ENCODE measurements around the gene CNPY4.

Gene CNPY4

GRCh38 chr7:100152937-100153666 lies 33.7 kb downstream of the CNPY4 start:
- no peak for DNase-seq

GRCh38 chr7:100153708-100154535 lies 34.5 kb downstream of the CNPY4 start:
- DNase-seq = no peak

DNA sequence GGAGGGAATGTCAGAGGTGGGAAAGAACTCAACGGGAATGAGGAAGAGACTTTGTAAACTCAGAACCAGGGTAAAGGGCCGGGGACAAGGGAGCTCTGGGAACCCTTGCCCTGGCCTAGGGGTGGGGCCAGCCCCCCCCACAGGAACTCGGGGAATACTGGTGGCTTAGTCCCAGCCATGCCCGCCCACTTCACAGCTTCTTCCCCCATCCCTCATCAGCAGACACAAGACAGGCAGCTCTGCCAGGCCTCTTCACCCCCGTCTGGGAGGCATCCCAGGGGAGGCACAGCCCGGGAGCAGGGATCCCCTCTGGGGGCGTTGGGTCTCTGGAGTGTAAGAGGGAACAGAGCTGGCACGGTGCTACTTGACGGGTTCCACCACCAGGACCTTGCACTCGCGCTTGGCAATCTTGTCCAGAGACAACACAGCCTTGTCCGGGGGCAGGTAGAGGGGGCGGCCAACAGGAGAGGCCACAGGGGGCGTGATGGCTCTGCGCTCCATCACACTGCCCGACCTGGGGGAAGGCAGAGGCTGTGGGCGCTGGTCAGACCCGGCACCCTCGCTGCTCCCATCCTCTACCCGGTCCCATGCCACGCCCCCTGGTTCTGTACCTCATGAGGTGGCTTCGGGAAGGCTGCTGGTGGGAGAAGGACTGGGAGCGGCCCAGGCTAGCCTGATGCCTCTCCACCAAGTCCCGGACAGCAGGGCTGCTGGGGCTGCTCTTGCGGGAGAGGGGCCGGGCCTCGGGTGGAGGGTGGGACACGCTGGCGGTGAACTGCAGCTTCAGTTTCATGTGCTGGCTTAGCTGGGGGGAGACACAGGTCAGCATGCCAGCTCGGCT lies 35.4 kb downstream of the CNPY4 start:
- no peak for DNase-seq

DNA sequence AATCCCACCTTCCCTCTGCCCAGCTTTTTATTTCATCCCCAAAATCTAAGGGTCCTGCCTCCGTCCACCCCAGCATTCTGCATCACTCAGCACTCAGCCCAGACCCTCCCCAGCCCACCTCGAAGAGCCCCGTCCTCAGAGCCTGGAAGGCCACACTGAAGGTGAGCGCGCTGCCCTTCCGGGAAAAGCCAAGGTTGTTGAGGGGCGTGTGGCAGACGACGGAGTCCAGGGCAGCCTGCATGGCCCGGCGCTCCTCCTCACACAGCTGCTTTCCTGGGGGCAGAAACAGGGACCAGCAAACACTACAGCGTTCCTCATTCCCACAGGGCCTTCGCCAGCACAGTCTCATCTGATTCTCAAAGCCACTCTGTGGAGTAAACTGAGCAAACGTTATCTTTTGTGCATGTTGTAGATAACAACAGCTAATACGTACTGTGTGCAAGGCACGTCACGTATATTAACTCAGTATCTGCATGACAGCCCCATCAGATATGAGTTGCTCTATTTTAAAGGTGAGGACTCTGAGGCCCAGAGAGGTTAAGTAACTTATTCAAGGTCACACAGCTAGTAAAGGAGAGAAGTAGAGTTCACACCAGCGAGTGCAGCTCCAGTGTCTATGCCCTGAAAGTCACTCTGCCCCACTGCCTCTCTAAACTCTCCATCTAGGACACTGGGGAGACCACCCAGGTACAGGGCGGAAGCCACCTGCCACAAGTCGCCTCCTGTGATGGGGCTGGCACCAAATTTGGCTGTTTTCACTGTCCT lies 36.3 kb downstream of the CNPY4 start:
- DNase-seq = no peak

GRCh38 chr7:100156331-100157068 lies 37.1 kb downstream of the CNPY4 start:
- no peak for DNase-seq

DNA sequence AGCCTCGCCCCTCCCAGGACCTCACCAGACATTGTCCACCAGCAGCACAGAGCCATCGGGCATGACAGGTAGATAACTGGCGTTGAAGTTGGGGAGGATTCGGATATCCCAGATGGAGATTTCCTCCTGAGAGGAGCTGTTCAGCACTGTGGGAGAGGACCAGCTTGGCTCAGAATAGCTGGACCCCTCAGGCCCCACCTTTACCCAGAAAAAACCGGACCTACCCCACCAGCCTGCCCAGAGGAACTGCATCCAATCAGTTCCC lies 37.6 kb downstream of the CNPY4 start:
- no peak for DNase-seq

GRCh38 chr7:100157334-100158228 lies 38.1 kb downstream of the CNPY4 start:
- no peak for DNase-seq

- peak; percentile 95 for DNase-seq
Measured at GRCh38 chr7:100158229-100159098, 39.0 kb downstream of the CNPY4 start, which contains the start of gene TRAPPC14. Gene TRAPPC14, minus strand, starts transcription at chr7:100158723. Its CDS starts 224 bp downstream, at chr7:100158499.

DNA sequence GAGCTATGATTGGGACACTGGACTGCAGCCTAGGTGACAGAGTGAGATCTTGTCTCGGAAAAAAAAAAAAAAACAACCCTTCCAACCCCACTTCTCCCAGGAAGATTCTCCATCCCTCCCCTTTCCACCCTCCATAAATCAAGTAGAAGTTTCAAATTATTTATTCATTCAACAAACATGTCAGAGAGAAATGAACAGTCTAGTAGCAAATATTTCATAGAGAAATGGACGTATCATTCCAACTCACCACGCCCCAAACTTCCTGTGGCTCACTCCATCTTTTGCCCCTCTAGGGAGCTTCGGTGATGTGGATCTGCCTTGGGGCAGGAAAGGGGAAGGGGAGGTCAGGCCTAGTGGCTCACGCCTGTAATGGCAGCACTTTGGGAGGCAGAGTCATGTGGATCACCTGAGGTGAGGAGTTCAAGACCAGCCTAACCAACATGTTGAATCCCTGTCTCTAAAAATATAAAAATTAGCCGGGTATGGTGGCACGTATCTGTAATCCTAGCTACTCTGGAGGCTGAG lies 39.7 kb downstream of the CNPY4 start:
- no peak for DNase-seq

DNA sequence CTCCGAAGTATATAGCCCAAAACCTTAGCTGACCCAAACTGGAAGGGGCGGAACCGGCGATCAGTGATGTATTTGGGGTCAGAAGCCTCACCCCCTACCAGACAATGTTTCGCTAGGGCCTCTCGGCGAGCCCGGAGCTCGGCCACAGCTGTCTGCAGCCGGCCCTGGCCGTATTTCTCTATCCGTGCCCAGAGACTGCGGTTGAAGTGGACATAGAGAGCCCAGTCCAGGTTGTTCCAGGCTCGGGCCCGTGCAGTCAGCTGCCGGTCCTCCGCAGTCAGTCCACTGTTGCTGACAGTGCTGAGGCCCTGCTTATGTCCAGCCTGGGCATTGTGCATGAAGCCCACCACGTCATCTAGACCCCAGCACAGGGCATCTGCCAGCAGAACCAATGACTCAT lies 40.6 kb downstream of the CNPY4 start:
- no peak for DNase-seq

DNA sequence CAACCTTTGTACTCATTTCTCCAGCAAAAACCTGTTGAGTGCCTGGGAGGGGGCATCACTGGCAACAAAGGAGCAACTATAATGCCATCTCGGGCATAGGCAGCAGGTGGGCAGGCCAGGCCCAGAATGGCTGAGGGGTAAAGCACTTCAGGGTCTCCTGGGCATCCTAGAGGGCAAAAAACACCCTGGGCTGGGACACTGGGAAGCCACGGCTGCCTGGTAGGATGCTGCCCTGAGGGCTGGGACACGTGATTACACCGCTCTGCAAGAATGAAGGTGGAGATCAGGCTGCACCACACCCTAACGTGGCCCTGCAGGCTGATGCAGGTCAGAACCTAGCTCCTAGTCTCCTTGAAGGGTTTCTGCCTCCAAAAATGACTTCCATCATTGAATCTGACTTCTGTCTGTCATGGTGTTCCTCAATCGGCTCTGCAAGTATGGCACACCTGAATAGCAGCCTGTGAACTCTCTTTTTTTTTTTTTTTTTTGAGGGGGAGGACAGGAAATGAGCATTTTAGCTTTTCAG lies 43.6 kb downstream of the CNPY4 start:
- no peak for DNase-seq

- DNase-seq = no peak
Measured at GRCh38 chr7:100163871-100164270, 44.4 kb downstream of the CNPY4 start.

DNA sequence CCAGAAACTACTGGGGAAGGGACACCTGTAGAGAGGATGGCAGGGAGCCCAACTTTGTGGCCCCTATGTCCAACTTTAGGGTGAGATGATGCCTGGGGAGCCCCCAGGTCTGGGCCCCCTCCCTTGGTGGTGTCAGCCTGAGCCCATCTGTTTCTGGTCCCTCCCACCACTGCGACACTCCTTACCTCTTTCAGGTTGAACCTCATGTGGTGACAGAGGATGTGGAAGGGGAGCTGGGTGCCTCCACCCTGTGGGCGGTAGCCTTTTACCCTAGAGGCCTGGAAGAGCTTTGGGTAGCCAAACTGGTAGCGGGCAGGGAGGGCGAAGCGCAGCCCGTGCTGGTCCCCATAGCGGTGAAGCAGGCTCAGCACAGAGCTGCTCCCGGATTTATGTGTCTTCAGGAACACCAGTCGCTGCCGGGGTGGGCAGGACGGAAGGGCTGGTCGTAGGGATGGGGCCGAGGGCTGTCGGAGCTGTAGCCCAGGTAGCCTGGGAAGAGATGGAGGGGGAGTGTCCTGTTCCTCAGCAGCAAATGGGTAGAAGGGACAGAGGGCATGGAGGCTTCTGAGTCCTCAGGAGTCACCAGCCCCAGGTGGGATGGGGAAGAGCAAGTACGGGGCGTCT lies 47.0 kb downstream of the CNPY4 start:
- no peak for DNase-seq

DNA sequence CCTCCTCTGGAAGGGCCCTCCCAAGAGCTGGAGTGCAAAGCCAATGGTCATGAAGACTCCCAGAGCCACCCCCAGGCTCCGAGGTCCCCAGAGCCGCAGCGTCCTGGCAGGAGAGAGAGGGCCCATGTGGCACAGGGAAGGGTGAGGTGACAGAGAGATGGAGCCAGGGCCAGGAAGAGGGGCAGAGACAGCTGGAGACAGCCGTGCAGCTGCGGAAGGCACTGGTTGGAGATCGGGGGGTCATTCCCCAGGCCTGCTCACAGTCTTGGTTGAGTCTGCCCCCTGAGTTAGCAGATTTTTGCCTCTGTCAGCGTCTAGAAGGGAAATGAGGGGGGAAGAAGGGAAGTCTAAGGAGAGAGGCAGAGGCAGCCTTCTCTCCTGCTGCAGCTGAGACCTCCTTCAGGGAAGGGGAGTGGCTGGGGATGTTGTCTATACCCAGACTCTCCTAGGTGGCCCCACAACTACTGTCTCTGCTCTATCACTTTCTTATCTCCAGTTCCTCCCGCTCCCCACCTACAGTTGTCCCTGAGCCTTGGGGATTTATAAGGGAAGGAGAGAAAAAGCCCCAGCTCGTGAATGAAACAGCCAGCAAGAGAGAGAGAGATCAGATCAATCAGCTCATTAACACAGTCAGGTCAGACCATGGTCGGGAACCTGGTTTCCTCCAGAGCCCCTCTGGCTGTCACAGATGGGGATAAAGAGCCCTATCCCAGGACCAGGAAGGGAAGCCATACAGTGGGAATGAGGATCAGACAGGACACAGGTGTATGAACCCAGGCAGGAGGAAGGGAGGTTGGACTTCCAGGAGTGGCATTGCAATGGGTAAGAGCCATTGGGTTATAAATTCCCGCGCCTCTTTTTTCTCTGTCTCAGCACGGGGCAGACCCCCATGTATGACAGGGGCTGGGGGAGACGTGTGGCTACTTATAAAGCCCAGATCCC lies 47.8 kb downstream of the CNPY4 start:
- DNase-seq = no peak

DNA sequence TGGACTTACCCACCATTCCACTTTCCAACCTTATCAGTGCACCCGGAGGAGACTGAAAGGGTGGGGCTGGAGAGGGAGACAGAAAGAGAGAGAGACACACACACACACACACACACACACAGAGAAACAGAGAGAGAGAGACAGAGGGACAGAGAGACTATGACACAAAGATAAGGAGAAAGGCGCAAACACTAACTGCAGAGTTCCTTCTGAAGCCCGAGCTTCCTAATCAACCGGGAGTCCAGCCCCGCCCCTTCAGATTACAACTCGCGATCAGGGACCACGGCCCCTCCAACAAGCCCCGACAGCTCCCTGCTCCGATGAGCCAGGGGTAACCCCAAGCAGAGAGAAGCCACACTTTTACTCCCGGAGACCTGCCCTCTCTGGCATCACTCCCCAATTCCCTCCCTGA lies 48.5 kb downstream of the CNPY4 start:
- DNase-seq = no peak

DNA sequence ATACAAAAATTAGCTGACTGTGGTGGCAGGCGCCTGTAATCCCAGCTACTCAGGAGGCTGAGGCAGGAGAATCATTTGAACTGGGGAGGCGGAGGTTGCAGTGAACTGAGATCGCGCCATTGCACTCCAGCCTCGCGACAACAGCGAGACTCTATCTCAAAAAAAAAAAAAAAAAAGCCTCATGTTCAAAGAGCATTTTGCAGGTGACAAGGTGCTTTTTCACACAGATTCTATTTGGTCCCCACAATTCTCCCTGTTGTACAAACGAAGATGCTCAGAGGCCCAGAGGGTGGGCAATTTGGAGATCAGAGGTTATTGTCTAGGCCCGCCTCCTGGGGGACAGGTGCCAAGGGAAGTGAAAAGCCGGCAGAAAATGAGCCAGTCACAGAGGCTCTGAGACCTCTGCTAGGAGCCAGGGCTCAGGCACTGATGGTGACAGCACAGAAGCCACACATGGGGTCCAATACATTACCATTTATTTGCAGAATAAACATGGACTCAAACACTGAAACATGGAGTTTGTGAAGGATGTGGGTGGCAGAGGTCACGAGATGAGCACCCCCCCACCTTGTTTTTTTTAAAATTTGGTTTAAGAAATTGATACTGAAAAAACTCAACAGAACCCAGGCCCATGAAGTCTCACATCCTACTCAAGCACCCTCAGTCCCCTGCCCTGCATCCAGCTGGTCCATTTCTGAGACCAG lies 49.9 kb downstream of the CNPY4 start:
- DNase-seq = no peak
